Stimulated activated CD8-positive, alpha-beta memory T cell treated with anti-CD3 and anti-CD28 coated beads, Interleukin-7, amount 100 ng/mL, for 1 hour (primary cell): Measurements from ENCODE around the gene CARD16.
A peak's percentile ranks its signal among the peaks of the same experiment; 100 is the strongest.
"Not testable (repeated sequence)": the region's sequence is repeated elsewhere in the genome, so short reads cannot be mapped to it uniquely, and the experiment has no call there.

Source experiments
- DNase-seq, 2 donors: peaks; one replicate each; pipeline ENCODE4 v3.0.0-alpha.2; 2020; ENCODE audit warnings: low read depth in 2 of 2

The CARD16 gene

DNA sequence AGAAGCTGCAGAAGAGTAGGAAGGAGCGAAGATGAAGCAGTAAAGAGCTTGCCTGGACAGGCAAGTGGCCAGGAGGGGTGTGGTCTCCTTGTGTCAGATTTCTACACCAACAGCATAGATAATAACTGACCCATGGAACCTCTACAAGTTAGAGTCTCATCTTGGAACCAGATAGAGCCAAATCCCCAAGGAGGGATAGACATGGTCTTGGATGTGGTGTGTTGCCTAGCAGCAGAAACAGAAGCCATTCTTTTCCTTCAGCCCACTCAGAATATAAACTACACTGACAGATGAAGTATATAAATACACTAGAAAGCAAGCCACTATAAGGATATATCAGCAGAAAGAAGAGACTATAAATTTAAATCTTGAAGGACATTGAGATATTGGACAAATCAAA, 4.3 kb upstream of the CARD16 start:
- DNase-seq: no peak

DNA sequence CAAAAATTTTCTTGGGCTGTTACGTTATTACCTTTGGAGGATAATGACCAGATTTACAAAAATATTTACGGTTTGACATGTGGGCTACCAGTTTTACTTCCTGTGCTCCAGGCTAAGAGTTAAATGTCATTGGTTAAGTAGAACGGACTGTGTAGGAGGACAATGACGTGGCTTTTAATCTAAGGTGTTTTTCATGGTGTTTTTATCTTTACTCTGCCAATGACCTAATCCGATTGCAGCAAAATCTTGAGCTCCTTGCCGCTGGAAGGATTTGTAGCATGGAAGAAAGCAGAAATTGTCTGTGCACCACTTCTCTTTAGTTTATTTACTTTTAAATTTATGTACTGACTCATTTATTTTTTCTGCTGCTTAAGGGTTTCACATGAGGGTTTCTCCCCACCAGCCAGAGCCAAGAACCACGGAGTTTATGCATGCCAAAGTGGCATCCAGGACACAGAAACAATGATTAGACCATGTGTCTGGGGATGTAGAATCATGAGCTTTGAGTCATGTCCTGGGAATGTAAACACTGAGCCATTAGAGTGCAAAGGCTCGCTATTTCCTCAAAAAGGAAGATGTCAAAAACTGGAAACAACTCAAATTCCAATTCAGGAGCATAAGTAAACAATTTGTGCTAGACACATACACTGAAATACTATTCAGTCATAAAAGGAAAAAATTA, 1.9 kb upstream of the CARD16 start:
- no peak for DNase-seq

DNA sequence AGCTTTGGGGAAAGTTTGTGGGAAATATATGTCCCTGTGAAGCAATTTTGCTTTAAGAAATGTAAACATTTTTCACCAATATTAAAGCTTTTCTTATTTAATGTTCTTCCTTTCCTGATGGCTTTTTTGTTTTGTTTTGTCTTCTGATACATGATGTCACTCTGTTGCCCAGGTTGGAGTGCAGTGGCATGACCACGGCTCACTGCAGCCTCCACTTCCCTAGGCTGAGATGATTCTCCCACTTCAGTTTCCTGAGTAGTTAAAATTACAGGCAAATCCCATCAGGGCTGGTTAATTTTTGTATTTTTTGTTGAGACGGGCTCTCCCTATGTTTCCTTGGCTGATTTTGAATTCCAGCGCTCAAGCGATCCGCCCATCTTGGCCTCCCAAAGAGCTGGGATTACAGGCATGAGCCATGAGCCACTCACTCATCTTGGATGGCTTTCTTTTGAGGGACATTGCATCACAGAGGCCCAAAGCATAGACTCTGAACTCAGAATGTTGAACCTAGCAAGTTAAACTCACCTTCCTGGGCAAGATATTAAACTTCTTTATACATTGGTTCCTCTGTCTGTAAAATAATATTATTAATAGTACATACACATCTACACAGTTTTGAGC, 651 bp upstream of the CARD16 start:
- no peak for DNase-seq

GRCh38 chr11:105042178-105042577, 3.0 kb downstream of the CARD16 start:
- DNase-seq: no peak

DNA sequence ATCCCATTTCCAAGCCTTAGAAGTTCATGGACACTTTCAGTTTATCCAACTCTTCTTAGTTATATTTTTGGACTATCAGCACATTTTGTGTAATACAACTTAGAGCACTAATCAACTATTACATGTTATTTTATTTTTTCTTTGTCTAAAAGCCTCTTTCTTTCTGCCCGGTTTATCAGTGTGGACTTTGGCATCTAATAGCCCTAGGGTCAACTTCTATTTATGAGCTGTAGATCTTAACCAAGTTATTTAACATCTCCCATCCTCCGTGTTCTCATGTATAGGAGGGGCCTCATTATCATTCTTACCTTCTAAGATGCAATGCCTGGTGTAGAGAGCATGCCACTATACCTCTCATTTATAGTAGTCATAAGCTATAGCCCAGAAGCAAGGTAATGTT, 4.4 kb downstream of the CARD16 start:
- no peak for DNase-seq

GRCh38 chr11:105034813-105035620, 10.1 kb downstream of the CARD16 start, which contains the start of gene CASP1:
Gene CASP1 (minus strand): TSS chr11:105035144. CDS start chr11:105035113, 31 bp downstream.
- no peak for DNase-seq

DNA sequence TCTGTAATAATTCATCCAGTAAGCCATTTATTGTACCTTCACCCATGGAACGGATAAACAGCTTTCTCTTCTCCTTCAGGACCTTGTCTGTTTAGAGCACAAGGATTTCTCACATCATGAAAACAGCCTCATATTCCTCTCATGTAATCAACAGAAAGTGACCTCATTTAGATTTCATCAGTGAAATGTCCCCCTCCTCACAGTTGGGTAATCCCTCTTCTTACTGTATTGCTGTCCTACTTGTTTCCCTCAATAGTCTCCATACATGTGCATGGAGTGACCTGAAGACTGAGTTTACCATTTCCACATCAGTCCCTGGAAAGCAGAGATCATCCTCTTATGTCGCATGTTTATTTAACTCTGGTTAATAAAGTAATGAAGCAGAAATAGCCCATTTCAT, 10.7 kb downstream of the CARD16 start:
- not testable (repeated sequence) for DNase-seq

- no peak for DNase-seq
Observed at GRCh38 chr11:105033781-105034180, 11.4 kb downstream of the CARD16 start.

GRCh38 chr11:105033343-105033742, 11.8 kb downstream of the CARD16 start:
- no peak for DNase-seq

DNA sequence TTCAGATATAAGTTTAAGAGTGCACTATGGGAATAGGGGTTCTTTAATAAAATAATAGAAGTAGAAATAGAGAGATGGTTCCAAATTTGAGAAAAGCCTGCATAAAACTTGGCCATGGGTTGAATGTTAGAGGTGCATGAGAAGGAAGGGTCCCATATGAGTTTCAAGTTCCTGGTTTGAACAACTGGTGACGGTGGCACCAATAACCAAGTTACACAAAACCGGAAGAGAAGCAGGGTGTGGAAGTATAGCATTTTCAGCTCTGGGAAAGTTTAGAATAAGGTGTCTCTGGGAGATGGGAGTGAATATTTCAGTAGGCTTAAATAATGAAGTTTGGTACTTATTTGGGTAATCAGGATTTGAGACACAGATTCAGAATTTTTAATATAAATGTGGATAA, 12.6 kb downstream of the CARD16 start:
- no peak for DNase-seq

DNA sequence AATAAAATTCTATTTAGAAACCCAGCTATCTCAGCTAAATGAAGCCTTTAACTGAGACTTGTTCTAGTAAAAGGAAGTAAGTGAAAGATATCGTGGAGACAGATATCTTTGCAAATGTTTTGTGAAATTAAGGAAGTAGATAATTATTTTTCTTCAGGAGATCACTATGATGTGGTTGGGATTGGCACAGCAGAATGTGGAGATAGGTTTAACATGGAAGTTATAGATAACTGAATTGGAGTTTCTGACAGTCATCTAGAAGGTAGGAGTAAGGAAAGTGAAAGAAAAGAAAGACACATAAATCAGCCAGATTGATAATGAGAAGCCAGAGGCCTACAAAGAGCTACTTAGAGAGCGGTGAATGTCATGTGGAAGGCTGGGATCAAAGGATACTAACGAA, 17.5 kb downstream of the CARD16 start:
- DNase-seq: no peak

- DNase-seq: no peak
Observed at GRCh38 chr11:105024394-105024793, 20.7 kb downstream of the CARD16 start.

DNA sequence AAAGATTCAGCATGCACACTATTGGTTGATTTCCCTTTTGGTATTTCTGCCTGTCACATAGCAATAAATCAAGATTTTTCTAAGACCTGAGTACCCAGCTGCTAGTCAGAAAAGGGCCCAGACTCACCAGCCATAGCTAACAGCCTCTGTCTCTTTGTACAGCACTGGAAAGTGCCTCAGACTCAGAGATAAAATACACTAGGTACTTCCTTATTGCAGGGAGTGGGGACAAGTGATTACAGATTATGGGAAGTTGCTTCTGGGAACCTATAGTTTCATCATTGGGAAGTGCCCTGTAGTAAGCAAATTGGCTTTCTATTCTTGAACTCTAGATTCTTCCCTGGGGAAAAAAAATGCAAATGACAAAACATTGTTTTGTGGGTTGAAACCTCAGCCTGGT, 22.1 kb downstream of the CARD16 start, which contains the start of gene CASP5:
Gene CASP5 (minus strand): TSS at position 166 of the 400 bp plus-strand sequence. CDS start 32 bp downstream, at position 134.
- DNase-seq: no peak

DNA sequence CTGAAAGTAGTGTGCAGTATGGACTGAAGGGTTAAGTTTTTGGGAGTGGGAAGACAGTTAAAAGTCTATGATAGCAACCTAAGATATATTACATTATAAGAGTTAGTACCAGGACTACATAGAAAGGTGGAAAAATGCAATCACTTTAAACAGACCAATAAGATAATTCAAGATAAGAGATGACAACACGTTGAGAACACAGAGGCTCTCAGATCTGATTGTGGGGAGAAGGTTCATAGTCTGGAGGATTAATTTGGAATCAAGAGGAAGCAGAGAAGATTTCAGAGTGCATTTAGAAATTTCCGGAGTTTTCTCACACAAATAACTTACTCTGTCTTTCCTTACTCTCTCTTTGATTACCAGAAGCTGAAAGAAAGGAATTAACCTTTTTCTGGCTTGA, 22.6 kb downstream of the CARD16 start:
- DNase-seq: no peak

DNA sequence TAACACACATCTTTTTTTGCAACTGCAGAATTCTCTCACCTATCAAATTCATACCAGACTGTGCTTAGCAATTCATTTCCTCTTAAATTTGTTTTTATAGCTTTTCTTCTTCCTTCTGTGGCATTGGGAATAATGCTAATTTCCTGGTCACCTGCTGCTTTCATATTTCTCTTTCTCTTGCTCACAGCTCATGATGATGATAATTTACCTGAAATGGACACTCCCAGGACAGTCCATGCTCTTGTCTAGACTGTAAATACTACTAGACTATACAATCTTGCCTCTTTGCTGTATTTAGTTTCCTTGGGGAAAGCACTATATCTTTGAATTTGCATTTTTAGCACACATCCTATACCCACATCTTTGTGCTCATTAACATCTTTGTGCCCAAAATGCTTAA, 37.7 kb downstream of the CARD16 start:
- no peak for DNase-seq

- no peak for DNase-seq
Observed at GRCh38 chr11:105005451-105005845, 39.7 kb downstream of the CARD16 start.

DNA sequence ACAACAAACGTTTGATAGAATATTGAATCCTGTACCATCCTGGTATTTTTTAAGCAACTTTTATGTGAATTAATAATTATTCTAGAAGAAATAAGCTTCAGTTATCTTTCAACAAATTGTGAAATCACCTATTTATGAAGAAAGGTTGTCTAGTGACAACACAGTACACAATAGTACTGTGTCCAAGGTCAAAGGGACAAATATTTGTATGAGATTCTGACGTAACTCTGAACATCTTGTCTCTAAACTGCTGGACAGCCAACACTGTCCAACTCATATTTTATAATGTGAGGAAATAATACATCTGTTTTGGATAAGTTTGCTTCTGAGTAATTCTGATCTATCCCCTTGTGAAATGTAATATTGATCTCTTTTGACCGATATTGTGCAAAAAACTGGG, 41.1 kb downstream of the CARD16 start:
- DNase-seq: no peak

DNA sequence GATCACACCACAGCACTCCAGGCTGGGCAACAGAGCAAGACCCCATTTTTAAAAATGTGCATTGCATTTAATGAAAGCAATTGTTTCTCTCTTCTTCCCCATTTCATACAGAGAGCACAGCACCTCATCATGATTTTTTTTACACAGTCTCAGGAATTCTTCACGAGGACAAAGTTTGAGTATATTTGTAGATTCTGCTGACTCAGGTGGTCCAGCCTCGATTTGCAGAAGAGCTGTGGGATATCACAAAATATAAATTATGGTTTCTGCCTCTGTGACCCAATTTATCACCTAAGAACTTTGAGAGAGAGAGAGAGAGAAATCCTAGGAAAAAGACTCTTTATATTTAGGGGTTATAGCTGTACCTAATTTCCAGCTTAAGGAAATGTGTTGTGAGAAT, 42.0 kb downstream of the CARD16 start:
- DNase-seq: no peak

- peak; percentile 14 to 28 for DNase-seq
Observed at GRCh38 chr11:105000797-105001196, 44.3 kb downstream of the CARD16 start.

DNA sequence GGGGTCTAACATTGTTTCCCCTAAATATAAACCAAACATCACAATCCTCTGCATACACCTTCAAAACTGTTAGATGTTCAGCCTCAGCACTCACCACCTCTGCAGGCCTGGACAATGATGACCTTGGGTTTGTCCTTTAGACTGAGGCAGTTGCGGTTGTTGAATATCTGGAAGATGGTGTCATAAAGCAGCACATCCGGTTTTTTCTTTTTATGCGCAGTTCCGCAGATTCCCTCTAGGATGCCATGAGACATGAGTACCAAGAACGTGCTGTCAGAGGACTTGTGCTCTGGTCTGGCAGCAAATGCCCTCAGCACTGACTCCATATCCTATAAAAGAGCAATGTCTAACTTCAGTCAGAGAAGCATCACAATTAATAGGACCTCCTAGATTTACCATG, 45.0 kb downstream of the CARD16 start:
- DNase-seq: no peak

DNA sequence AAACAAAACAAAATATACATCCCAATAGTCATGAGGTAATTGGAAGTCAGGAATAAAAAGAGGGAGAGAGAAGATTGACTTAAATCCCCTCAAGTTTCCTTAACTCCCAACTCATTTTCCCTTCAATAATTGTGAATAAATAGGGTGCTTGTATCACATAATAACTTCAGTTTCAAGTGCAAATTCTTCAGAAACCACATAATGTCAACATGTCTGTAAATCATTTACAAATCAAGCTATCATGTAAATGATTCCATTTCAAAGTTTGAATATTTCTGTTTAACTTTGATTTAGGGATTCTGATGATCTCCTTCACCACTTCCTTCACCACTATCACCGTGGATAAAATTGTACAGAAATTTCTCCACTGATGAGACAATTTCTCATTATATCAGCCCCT, 45.4 kb downstream of the CARD16 start:
- no peak for DNase-seq

GRCh38 chr11:104997288-104997687, 47.8 kb downstream of the CARD16 start:
- no peak for DNase-seq

GRCh38 chr11:104995001-104995408, 50.1 kb downstream of the CARD16 start:
- DNase-seq: no peak
